Common myeloid progenitor, CD34-positive (primary cell): ENCODE data around the gene ZBTB16.

ENCODE experiments used
- CTCF ChIA-PET: fragments of 350-600 bp; sonication (Branson Sonifier 250); formaldehyde crosslinking; loops from one replicate; lab custom pipeline; 2021; ENCODE audit warnings: antibody characterized with exemption; lab: Charles Lee
- POLR2A ChIA-PET: fragments of 350-600 bp; sonication (Branson Sonifier 250); formaldehyde crosslinking; loops from one replicate; lab custom pipeline; 2021; ENCODE audit warnings: antibody characterized with exemption; lab: Charles Lee
- DNase-seq, 3 donors: peaks; one replicate each; pipeline versions ENCODE4 v3.0.0 to v3.0.0-alpha.2; 2013
- H3K27ac ChIP-seq, 2 experiments: 1 replicate in 1 of 2; 2 replicates in 1 of 2; pipeline ENCODE4 v1.7.0; 2013; ENCODE audit warnings: inconsistent platforms in 2 of 2, low read length in 2 of 2, mild to moderate bottlenecking in 2 of 2, low read depth in 1 of 2, moderate library complexity in 1 of 2; ENCODE audit not compliant: severe bottlenecking in 2 of 2, insufficient read depth in 1 of 2, poor library complexity in 1 of 2
- H3K27me3 ChIP-seq, 5 experiments: replicated peaks in 2 of 5; 1 replicate in 3 of 5; 2 replicates in 2 of 5; pipeline versions ENCODE4 v1.6.1 to v1.7.0; 2013; ENCODE audit warnings: low read length in 4 of 5, mild to moderate bottlenecking in 2 of 5, moderate library complexity in 2 of 5, inconsistent platforms in 1 of 5; ENCODE audit not compliant: insufficient read depth in 5 of 5, control insufficient read depth in 4 of 5
- H3K36me3 ChIP-seq, 4 experiments: 1 replicate in 2 of 4; 2 replicates in 2 of 4; pipeline versions ENCODE4 v1.6.1 to v1.7.0; 2013; ENCODE audit warnings: low read length in 3 of 4, control low read depth in 1 of 4, mild to moderate bottlenecking in 1 of 4; ENCODE audit not compliant: control insufficient read depth in 4 of 4, insufficient read depth in 4 of 4
- H3K4me1 ChIP-seq, 4 experiments: 1 replicate in 3 of 4; 2 replicates in 1 of 4; pipeline versions ENCODE4 v1.6.1 to v1.7.1; 2013; ENCODE audit warnings: low read length in 3 of 4, mild to moderate bottlenecking in 3 of 4, control low read depth in 1 of 4, inconsistent platforms in 1 of 4, moderate library complexity in 1 of 4; ENCODE audit not compliant: control insufficient read depth in 4 of 4, insufficient read depth in 4 of 4; ENCODE audit errors: control extremely low read depth in 1 of 4
- H3K4me3 ChIP-seq, 7 experiments: 1 replicate in 4 of 7; 2 replicates in 3 of 7; pipeline versions ENCODE4 v1.5.1 to v1.7.0; 2013; ENCODE audit warnings: mild to moderate bottlenecking in 7 of 7, low read length in 6 of 7, moderate library complexity in 6 of 7, inconsistent platforms in 2 of 7, low read depth in 2 of 7, control low read depth in 1 of 7; ENCODE audit not compliant: insufficient read depth in 4 of 7, control insufficient read depth in 1 of 7; ENCODE audit errors: extremely low read depth in 1 of 7
- H3K9me3 ChIP-seq, 5 experiments: 1 replicate in 4 of 5; 2 replicates in 1 of 5; pipeline versions ENCODE4 v1.6.1 to v1.7.1; 2013; ENCODE audit warnings: low read length in 4 of 5, mild to moderate bottlenecking in 2 of 5, inconsistent platforms in 1 of 5, low read depth in 1 of 5, moderate library complexity in 1 of 5; ENCODE audit not compliant: control insufficient read depth in 4 of 5, insufficient read depth in 2 of 5; ENCODE audit errors: control extremely low read depth in 1 of 5
- WGBS: methylation state at CpG from one replicate; pipeline ENCODE4 v1.1.5; 2013; ENCODE audit not compliant: insufficient coverage; 5-methylcytosine and 5-hydroxymethylcytosine counted together

Gene ZBTB16

GRCh38 chr11:114173843-114174242, 114.3 kb downstream of the ZBTB16 start:
- Histone ChIP-seq H3K9me3 (no peaks in the 10 kb centered on the region), H3K4me1 (peaks cover 10 to 45% (median 38%) of the 10 kb centered on the region in 4 experiments), H3K27ac (no peak overlapping the region), H3K36me3 (no peaks in the 10 kb centered on the region), H3K4me3 (no peak overlapping the region), H3K27me3 (no peaks in the 10 kb centered on the region)
- no peak for DNase-seq
- CTCF ChIA-PET = interaction anchor here (0.6 to 10.5 kb wide), 6 partner anchors 9 to 139 kb away, joined by 3 to 114 read pairs (median 18); no protein-coding TSS in a partner anchor
- 100% methylated on average over 1 of the region's 5 CpGs for WGBS
- POLR2A ChIA-PET = no interaction called here

GRCh38 chr11:114174712-114175495, 115.4 kb downstream of the ZBTB16 start:
- H3K27ac ChIP-seq = no peak overlapping the region
- no peak for DNase-seq
- CTCF ChIA-PET = interaction anchor here (1.0 to 10.5 kb wide), 8 partner anchors 8 to 140 kb away, joined by 3 to 114 read pairs (median 10); no protein-coding TSS in a partner anchor
- no peaks in the 10 kb centered on the region for H3K27me3 ChIP-seq
- no peaks in the 10 kb centered on the region for H3K36me3 ChIP-seq
- WGBS = 100% methylated on average over 2 of the region's 3 CpGs
- peaks cover 11 to 46% (median 32%) of the 10 kb centered on the region in 4 experiments for H3K4me1 ChIP-seq
- H3K9me3 ChIP-seq = no peaks in the 10 kb centered on the region
- no peak overlapping the region for H3K4me3 ChIP-seq
- POLR2A ChIA-PET = interaction anchor here (0.6 kb wide), 1 partner anchor 53 kb away, joined by 3 read pairs; no protein-coding TSS in a partner anchor

DNA sequence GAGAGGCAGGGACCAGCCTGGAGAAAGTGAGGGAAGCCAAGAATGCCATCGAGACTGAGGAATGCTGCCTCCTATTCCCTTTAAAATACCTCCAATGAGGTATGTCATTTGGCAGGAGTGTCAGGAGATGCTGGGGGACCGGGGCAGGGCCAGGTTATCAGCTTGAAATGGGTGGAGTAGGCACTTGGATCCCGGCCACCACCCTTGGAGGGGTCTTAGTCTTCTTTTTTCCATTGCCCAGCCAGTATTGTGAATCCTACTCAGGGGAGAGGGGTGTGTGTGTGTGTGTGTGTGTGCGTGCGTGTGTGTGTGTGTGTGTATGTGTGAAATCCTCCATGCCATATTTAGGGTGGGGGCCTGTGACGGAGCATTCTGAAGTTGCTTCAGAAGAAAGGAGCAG, 116.2 kb downstream of the ZBTB16 start:
- ChIA-PET POLR2A (interaction anchor here (0.6 kb wide), 1 partner anchor 53 kb away, joined by 3 read pairs; no protein-coding TSS in a partner anchor), CTCF (interaction anchor here (1.0 to 7.4 kb wide), 7 partner anchors 10 to 141 kb away, joined by 3 to 39 read pairs (median 5); no protein-coding TSS in a partner anchor)
- WGBS = 100% methylated on average over 3 of the region's 6 CpGs
- peaks cover 16 to 48% (median 34%) of the 10 kb centered on the region in 4 experiments for H3K4me1 ChIP-seq
- no peak for DNase-seq
- H3K27ac ChIP-seq = no peak overlapping the region
- no peaks in the 10 kb centered on the region for H3K36me3 ChIP-seq
- H3K27me3 ChIP-seq = no peaks in the 10 kb centered on the region
- H3K4me3 ChIP-seq = no peak overlapping the region
- H3K9me3 ChIP-seq = no peaks in the 10 kb centered on the region

DNA sequence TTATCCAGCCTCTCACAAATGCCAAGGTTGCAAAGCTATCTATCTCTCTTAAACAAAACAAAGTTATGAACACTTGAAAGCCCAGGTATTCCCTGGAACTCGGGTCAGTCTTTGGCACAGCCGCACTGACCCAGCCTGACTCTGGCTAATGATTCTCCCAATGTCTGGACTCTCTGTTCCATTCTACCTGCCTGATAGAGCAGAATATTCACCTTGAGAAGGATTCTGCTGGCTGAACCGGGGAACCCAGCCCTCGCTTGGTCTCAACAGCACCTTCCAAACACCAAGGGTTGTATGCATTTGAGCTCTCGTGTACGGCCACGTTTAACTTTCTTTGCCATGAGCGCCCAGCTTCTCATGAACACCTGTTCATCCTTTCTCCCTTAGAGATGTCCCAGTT, 116.8 kb downstream of the ZBTB16 start:
- no peak for DNase-seq
- Histone ChIP-seq H3K9me3 (no peaks in the 10 kb centered on the region), H3K27me3 (no peaks in the 10 kb centered on the region), H3K4me1 (peaks cover 17 to 42% (median 29%) of the 10 kb centered on the region in 4 experiments), H3K4me3 (no peak overlapping the region), H3K36me3 (no peaks in the 10 kb centered on the region), H3K27ac (no peak overlapping the region)
- ChIA-PET CTCF (interaction anchor here (1.0 to 7.4 kb wide), 12 partner anchors 9 to 185 kb away, joined by 3 to 39 read pairs (median 5); no protein-coding TSS in a partner anchor), POLR2A (interaction anchor here (0.6 kb wide), 1 partner anchor 40 kb away, joined by 3 read pairs; no protein-coding TSS in a partner anchor)
- WGBS = 97% methylated on average over 8 of the region's 8 CpGs

DNA sequence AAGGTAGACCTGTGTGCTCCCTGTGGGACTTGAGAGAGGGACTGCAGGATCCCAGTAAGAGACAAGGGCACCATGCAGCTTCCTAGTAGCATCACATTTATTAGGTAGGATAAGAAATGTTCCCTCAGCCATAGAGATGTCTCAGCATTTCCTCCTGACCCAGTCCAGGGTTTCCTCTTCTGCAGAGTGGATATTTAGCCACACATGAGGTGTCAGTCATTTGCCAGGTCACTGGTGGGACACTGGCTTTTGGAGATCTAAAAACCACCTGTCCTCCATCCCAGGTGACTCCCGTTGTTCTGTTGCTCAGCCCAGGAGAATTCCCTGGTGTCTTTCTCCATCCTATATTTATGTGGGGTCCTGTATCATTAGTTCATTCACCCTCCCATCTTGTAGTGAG, 119.1 kb downstream of the ZBTB16 start:
- no peaks in the 10 kb centered on the region for H3K36me3 ChIP-seq
- ChIA-PET POLR2A (interaction anchor here (0.6 to 2.5 kb wide), 4 partner anchors 42 to 122 kb away, joined by 3 to 11 read pairs (median 6); partner anchors contain the start of gene ZBTB16), CTCF (interaction anchor here (0.8 to 10.8 kb wide), 22 partner anchors 8 to 184 kb away, joined by 3 to 114 read pairs (median 8); partner anchors contain the start of gene ZBTB16)
- H3K9me3 ChIP-seq = no peaks in the 10 kb centered on the region
- WGBS = 88% methylated on average over 1 of the region's 1 CpG
- no peak overlapping the region for H3K4me3 ChIP-seq
- no peaks in the 10 kb centered on the region for H3K27me3 ChIP-seq
- H3K27ac ChIP-seq = no peak overlapping the region
- H3K4me1 ChIP-seq = peaks cover 13 to 35% (median 20%) of the 10 kb centered on the region in 4 experiments
- DNase-seq = no peak

GRCh38 chr11:114179234-114179941, 119.9 kb downstream of the ZBTB16 start:
- Histone ChIP-seq H3K27me3 (no peaks in the 10 kb centered on the region), H3K36me3 (no peaks in the 10 kb centered on the region), H3K9me3 (no peaks in the 10 kb centered on the region), H3K27ac (no peak overlapping the region), H3K4me1 (peaks cover 13 to 36% (median 21%) of the 10 kb centered on the region in 4 experiments), H3K4me3 (no peak overlapping the region)
- ChIA-PET CTCF (interaction anchor here (0.8 to 10.8 kb wide), 31 partner anchors 8 to 185 kb away, joined by 3 to 114 read pairs (median 8); partner anchors contain the start of gene ZBTB16), POLR2A (interaction anchor here (0.6 to 2.5 kb wide), 4 partner anchors 43 to 123 kb away, joined by 3 to 11 read pairs (median 6); partner anchors contain the start of gene ZBTB16)
- WGBS = 20% methylated on average over 2 of the region's 5 CpGs
- no peak for DNase-seq
